Panc1 (cell line): ENCODE measurements around the gene SAMD4B. TPM values are rescaled to one million over a fixed set of nuclear protein-coding genes. Genes with fewer than 3 reads are reported as not detected.

Source experiments
- ATAC-seq: fragments of 200-7000 bp; cut with Tn5 transposase; 2 replicates; pipeline ENCODE4 v1.9.1; 2020; ENCODE audit warnings: mild to moderate bottlenecking, moderate library complexity
- BruUV-seq: library from RNA; stranded (reverse); fragments of 400-500 nt; replicated peaks from 2 replicates; lab custom pipeline; 2021; lab: Mats Ljungman, UMichigan
- CTCF ChIA-PET: fragments of 300-600 bp; sonication (Branson Sonifier 250); formaldehyde crosslinking; loops from one replicate; lab custom pipeline; 2022; ENCODE audit warnings: antibody characterized with exemption; lab: Charles Lee
- POLR2A ChIA-PET: fragments of 300-600 bp; sonication (Branson Sonifier 250); formaldehyde crosslinking; loops from one replicate; lab custom pipeline; 2022; ENCODE audit warnings: antibody characterized with exemption; lab: Charles Lee
- DNase-seq: peaks from one replicate; pipeline ENCODE4 v3.0.0-alpha.2; 2010; ENCODE audit warnings: low read depth, low spot score
- H3K27ac ChIP-seq: 2 replicates; pipeline ENCODE4 v1.5.1; 2011; ENCODE audit warnings: mild to moderate bottlenecking, low read length, inconsistent platforms
- H3K27me3 ChIP-seq: fragments of 200-500 bp; sonication (Bioruptor generic); 2 replicates; pipeline ENCODE4 v1.6.0; 2014; ENCODE audit warnings: low read length, inconsistent platforms; ENCODE audit not compliant: control insufficient read depth, insufficient read depth
- H3K36me3 ChIP-seq: fragments of 200-500 bp; sonication (Bioruptor generic); 2 replicates; pipeline ENCODE4 v1.5.1; 2014; ENCODE audit warnings: inconsistent platforms, mild to moderate bottlenecking, low read length, moderate library complexity; ENCODE audit not compliant: control insufficient read depth, insufficient read depth
- H3K4me1 ChIP-seq: 2 replicates; pipeline ENCODE4 v1.5.1; 2011; ENCODE audit warnings: inconsistent platforms, mild to moderate bottlenecking, low read length, moderate library complexity; ENCODE audit not compliant: control insufficient read depth, insufficient read depth
- H3K4me3 ChIP-seq, 2 experiments: 2 replicates each; pipeline ENCODE4 v1.5.1; 2011 to 2012; ENCODE audit warnings: low read depth in 2 of 2, low read length in 2 of 2, mild to moderate bottlenecking in 2 of 2, inconsistent platforms in 1 of 2, moderate library complexity in 1 of 2
- H3K9me3 ChIP-seq: fragments of 200-500 bp; sonication (Bioruptor generic); 2 replicates; pipeline ENCODE4 v1.5.1; 2014; ENCODE audit warnings: low read depth, mild to moderate bottlenecking, inconsistent platforms, low read length, moderate library complexity; ENCODE audit not compliant: control insufficient read depth, insufficient read depth
- CTCF ChIP-seq: fragments of 450-650 bp; IDR thresholded peaks from 2 replicates; pipeline ENCODE4 v1.5.1; 2017; ENCODE audit warnings: mild to moderate bottlenecking
- POLR2AphosphoS5 ChIP-seq: IDR thresholded peaks from 2 replicates; pipeline ENCODE4 v1.6.1; 2012; ENCODE audit warnings: mild to moderate bottlenecking, low read depth, low read length, moderate library complexity
- REST ChIP-seq, 2 experiments: IDR thresholded peaks; 2 replicates each; pipeline ENCODE4 v1.6.1; 2011 to 2012; ENCODE audit warnings: low read depth in 2 of 2, control low read depth in 1 of 2, low read length in 1 of 2, mild to moderate bottlenecking in 1 of 2, moderate library complexity in 1 of 2; ENCODE audit not compliant: insufficient read depth in 1 of 2
- SIN3A ChIP-seq: IDR thresholded peaks from 2 replicates; pipeline ENCODE4 v1.6.1; 2012; ENCODE audit warnings: low read depth, mild to moderate bottlenecking, low read length, moderate library complexity, borderline replicate concordance; ENCODE audit not compliant: insufficient read depth
- TCF7L2 ChIP-seq: IDR thresholded peaks from 2 replicates; pipeline ENCODE4 v1.6.1; 2011; ENCODE audit warnings: mild to moderate bottlenecking, low read depth, low read length, inconsistent platforms
- in situ Hi-C: cut with HindIII; loops from 2 replicates; pipeline ENCODE4 v1.10.0; 2016; ENCODE audit warnings: low sequenced_read_pairs, low pct_unique_long_range_greater_than_20kb
- intact Hi-C: fragments of 100-400 bp; cut with micrococcal nuclease; formaldehyde crosslinking; loops from one replicate; pipeline ENCODE4 v1.10.0; 2022; ENCODE audit not compliant: unreplicated experiment
- total RNA-seq: library from RNA; stranded (reverse); gene quantifications from one replicate; pipeline ENCODE4 v1.2.1, GENCODE V29; 2021; ENCODE audit not compliant: unreplicated experiment

SAMD4B gene
- total RNA-seq, 1 experiment from 2014 or later, result 1,339 TPM

- H3K9me3 ChIP-seq, result no peaks in the 10 kb centered on the region
- intact Hi-C loops, result no loop called here
- ChIA-PET CTCF (interaction anchor here (0.6 to 7.4 kb wide), 7 partner anchors 8 to 132 kb away, joined by 3 to 280 read pairs (median 9); partner anchors contain the start of genes EID2B, MED29, PAF1 and PLEKHG2), POLR2A (interaction anchor here (0.6 to 15.7 kb wide), 9 partner anchors 9 to 34 kb away, joined by 3 to 524 read pairs (median 32); partner anchors contain the start of genes MED29, PAF1, PLEKHG2 and RPS16)
- ATAC-seq (no peak), DNase-seq (no peak)
- no peak overlapping the region for H3K4me3 ChIP-seq
- no peaks in the 10 kb centered on the region for H3K27me3 ChIP-seq
- in situ Hi-C loops, result no loop called here
- H3K4me1 ChIP-seq, result peaks cover 75% of the 10 kb centered on the region
- peak overlapping the region; percentile 0 for H3K27ac ChIP-seq
- H3K36me3 ChIP-seq, result peaks cover 3% of the 10 kb centered on the region; the same call in 1 of the 2 replicates
- TF ChIP-seq TCF7L2 (no peak), POLR2AphosphoS5 (no peak), SIN3A (no peak), REST (IDR thresholded peaks at IDR 0.05; ENCODE audit: insufficient read depth in 1 of 2, low read depth in 2 of 2, low read length in 1 of 2) (no peak), CTCF (no peak)
- no TSS peak for BruUV-seq
These were observed 57.8 kb downstream of the SAMD4B start for GRCh38 chr19:39400061-39400460.

GRCh38 chr19:39401070-39401548, 58.9 kb downstream of the SAMD4B start:
- no peak for DNase-seq
- TF ChIP-seq TCF7L2 (no peak), REST (IDR thresholded peaks at IDR 0.05; ENCODE audit: insufficient read depth in 1 of 2, low read depth in 2 of 2, low read length in 1 of 2) (no peak), CTCF (no peak), POLR2AphosphoS5 (no peak), SIN3A (no peak)
- no peaks in the 10 kb centered on the region for H3K36me3 ChIP-seq
- peaks cover 86% of the 10 kb centered on the region for H3K4me1 ChIP-seq
- in situ Hi-C loops, result no loop called here
- H3K4me3 ChIP-seq, result peak overlapping the region in 1 of 2 experiments; percentile 55; a peak in 2 of 4 replicates
- no peaks in the 10 kb centered on the region for H3K27me3 ChIP-seq
- no peaks in the 10 kb centered on the region for H3K9me3 ChIP-seq
- ChIA-PET POLR2A (interaction anchor here (0.5 to 15.7 kb wide), 20 partner anchors 8 to 761 kb away, joined by 3 to 524 read pairs (median 4); partner anchors contain the start of genes IFNL1, MED29, PAF1 and PLEKHG2), CTCF (interaction anchor here (0.6 to 7.4 kb wide), 14 partner anchors 10 to 754 kb away, joined by 3 to 280 read pairs (median 7); partner anchors contain the start of genes EID2B, MED29, PAF1 and PLEKHG2)
- intact Hi-C loops, result no loop called here
- peak; percentile 2 for ATAC-seq
- no TSS peak for BruUV-seq
- peak overlapping the region; percentile 90 for H3K27ac ChIP-seq
